Vagina (tissue), 2 donors: ENCODE data around the gene LHX5.

ENCODE experiments used
- POLR2A ChIP-seq, 2 donors: fragments of 450-650 bp; IDR thresholded peaks; one replicate each; pipeline ENCODE4 v1.6.1; 2017; ENCODE audit warnings: antibody characterized with exemption in 2 of 2, mild to moderate bottlenecking in 2 of 2, moderate library complexity in 2 of 2
- POLR2AphosphoS5 ChIP-seq, 2 donors: sonication (generic); formaldehyde crosslinking; IDR thresholded peaks; one replicate each; pipeline ENCODE4 v1.9.0; 2017; ENCODE audit warnings: antibody characterized with exemption in 2 of 2, mild to moderate bottlenecking in 2 of 2, low read depth in 1 of 2; ENCODE audit not compliant: insufficient read depth in 1 of 2
- TF ChIP-seq, protein P1 (sequence below), 3 experiments: fragments of 450-650 bp in 2 of 3; fragments of 200-600 bp in 1 of 3; sonication (generic) in 1 of 3; IDR thresholded peaks; one replicate each; pipeline ENCODE4 v1.5.1; 2017 to 2019; ENCODE audit warnings: antibody characterized with exemption in 3 of 3, mild to moderate bottlenecking in 2 of 3, moderate library complexity in 2 of 3

DNA sequence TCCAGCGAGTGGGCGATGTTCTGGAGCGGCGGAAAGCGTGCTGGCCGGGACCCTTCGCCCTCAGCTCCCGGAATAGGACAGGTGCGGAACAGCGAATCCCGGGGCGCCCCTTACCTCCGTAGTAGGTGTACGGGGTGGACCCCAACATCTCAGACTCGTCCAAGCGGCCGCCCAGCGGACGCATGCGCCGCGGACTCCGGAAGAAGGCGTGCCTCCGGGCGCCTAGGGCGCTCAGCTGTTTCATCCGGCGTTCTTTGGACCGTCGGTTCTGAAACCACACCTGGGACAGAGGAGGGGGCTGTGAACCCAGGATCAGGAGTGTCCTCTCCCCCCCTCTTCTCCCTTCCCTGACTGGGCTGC, 4.5 kb downstream of the LHX5 start:
- TF ChIP-seq, protein P1, sequence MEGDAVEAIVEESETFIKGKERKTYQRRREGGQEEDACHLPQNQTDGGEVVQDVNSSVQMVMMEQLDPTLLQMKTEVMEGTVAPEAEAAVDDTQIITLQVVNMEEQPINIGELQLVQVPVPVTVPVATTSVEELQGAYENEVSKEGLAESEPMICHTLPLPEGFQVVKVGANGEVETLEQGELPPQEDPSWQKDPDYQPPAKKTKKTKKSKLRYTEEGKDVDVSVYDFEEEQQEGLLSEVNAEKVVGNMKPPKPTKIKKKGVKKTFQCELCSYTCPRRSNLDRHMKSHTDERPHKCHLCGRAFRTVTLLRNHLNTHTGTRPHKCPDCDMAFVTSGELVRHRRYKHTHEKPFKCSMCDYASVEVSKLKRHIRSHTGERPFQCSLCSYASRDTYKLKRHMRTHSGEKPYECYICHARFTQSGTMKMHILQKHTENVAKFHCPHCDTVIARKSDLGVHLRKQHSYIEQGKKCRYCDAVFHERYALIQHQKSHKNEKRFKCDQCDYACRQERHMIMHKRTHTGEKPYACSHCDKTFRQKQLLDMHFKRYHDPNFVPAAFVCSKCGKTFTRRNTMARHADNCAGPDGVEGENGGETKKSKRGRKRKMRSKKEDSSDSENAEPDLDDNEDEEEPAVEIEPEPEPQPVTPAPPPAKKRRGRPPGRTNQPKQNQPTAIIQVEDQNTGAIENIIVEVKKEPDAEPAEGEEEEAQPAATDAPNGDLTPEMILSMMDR (IDR thresholded peaks at IDR 0.05) = no peak
- TF ChIP-seq POLR2A (IDR thresholded peaks at IDR 0.05) (no peak), POLR2AphosphoS5 (IDR thresholded peaks at IDR 0.05; ENCODE audit: insufficient read depth in 1 of 2, low read depth in 1 of 2) (no peak)
